Stimulated activated CD8-positive, alpha-beta memory T cell treated with anti-CD3 and anti-CD28 coated beads, Interleukin-15, amount 100 ng/mL, for 48 hours (primary cell): ENCODE data around the gene TNFAIP1.
A peak's percentile ranks its signal among the peaks of the same experiment; 100 is the strongest.

Experiments
- DNase-seq, 2 donors: peaks; one replicate each; pipeline ENCODE4 v3.0.0-alpha.2; 2020; ENCODE audit warnings: low read depth in 2 of 2

TNFAIP1 gene

GRCh38 chr17:28371245-28372202 is 36.0 kb downstream of the TNFAIP1 start, which contains the start of gene SARM1:
TSS of gene SARM1 (plus strand) at chr17:28371694. CDS start at chr17:28372033, 339 bp downstream.
- DNase-seq, result peak; percentile 84 to 88

- no peak for DNase-seq
These were observed 36.8 kb downstream of the TNFAIP1 start for GRCh38 chr17:28372203-28372944.

- DNase-seq, result no peak
These were observed 37.3 kb downstream of the TNFAIP1 start for GRCh38 chr17:28372945-28373274.

GRCh38 chr17:28379814-28380801 is 44.5 kb downstream of the TNFAIP1 start:
- no peak for DNase-seq

GRCh38 chr17:28381141-28381825 is 45.7 kb downstream of the TNFAIP1 start:
- DNase-seq, result no peak

GRCh38 chr17:28384281-28385036 is 48.9 kb downstream of the TNFAIP1 start:
- DNase-seq, result peak; percentile 48 to 58

GRCh38 chr17:28385037-28385400 is 49.5 kb downstream of the TNFAIP1 start:
- no peak for DNase-seq

GRCh38 chr17:28385406-28385805 is 49.8 kb downstream of the TNFAIP1 start:
- DNase-seq, result no peak

- no peak for DNase-seq
These were observed 50.8 kb downstream of the TNFAIP1 start for GRCh38 chr17:28386391-28386790.

- no peak for DNase-seq
These were observed 52.5 kb downstream of the TNFAIP1 start for GRCh38 chr17:28388106-28388505.

- DNase-seq, result no peak
These were observed 54.6 kb downstream of the TNFAIP1 start for GRCh38 chr17:28390141-28390540.

GRCh38 chr17:28390563-28390962 is 55.0 kb downstream of the TNFAIP1 start:
- no peak for DNase-seq

- no peak for DNase-seq
These were observed 55.4 kb downstream of the TNFAIP1 start for GRCh38 chr17:28390984-28391383.

- no peak for DNase-seq
These were observed 55.8 kb downstream of the TNFAIP1 start for GRCh38 chr17:28391401-28391800.

GRCh38 chr17:28392491-28392890 is 56.9 kb downstream of the TNFAIP1 start:
- no peak for DNase-seq

GRCh38 chr17:28394337-28395116 is 59.0 kb downstream of the TNFAIP1 start:
- DNase-seq, result no peak

GRCh38 chr17:28395426-28395825 is 59.9 kb downstream of the TNFAIP1 start:
- DNase-seq, result no peak

GRCh38 chr17:28395968-28396367 is 60.4 kb downstream of the TNFAIP1 start:
- DNase-seq, result no peak
